Measurements from ENCODE around the gene ADNP. TPM values are rescaled to one million over a fixed set of nuclear protein-coding genes. Genes with fewer than 3 reads are reported as not detected.

Gene ADNP
- total RNA-seq, 1 donor from 2014 or later: 58.3 TPM

GRCh38 chr20:50969912-50970311 is 38.7 kb upstream of the ADNP start:
- no peak for TF ChIP-seq CTCF (IDR thresholded peaks at IDR 0.05)
- no peak for ATAC-seq
- Histone ChIP-seq H3K4me1 (no peaks in the 10 kb centered on the region), H3K4me3 (no peak overlapping the region), H3K27ac (no peak overlapping the region), H3K36me3 (no peaks in the 10 kb centered on the region), H3K9me3 (no peaks in the 10 kb centered on the region), H3K27me3 (ENCODE audit: low read depth) (no peaks in the 10 kb centered on the region)
- intact Hi-C loops (cut with DNase I): no loop called here
- DNase-seq: no peak

- DNase-seq: no peak
- H3K4me3 ChIP-seq: no peak overlapping the region
- intact Hi-C loops (cut with DNase I): no loop called here
Measured at GRCh38 chr20:50969435-50969834, 38.2 kb upstream of the ADNP start.

GRCh38 chr20:50968289-50968688 is 37.1 kb upstream of the ADNP start:
- H3K4me1 ChIP-seq: no peaks in the 10 kb centered on the region
- intact Hi-C loops (cut with DNase I): no loop called here
- no peak for TF ChIP-seq CTCF (IDR thresholded peaks at IDR 0.05)
- no peak for ATAC-seq
- no peaks in the 10 kb centered on the region for H3K9me3 ChIP-seq
- H3K36me3 ChIP-seq: no peaks in the 10 kb centered on the region
- DNase-seq: no peak
- H3K4me3 ChIP-seq: no peak overlapping the region
- H3K27ac ChIP-seq: no peak overlapping the region
- no peaks in the 10 kb centered on the region for H3K27me3 ChIP-seq (ENCODE audit: low read depth)

More at GRCh38 chr20:50969435-50969834, 38.2 kb upstream of the ADNP start:
- Histone ChIP-seq H3K27ac (no peak overlapping the region), H3K27me3 (ENCODE audit: low read depth) (no peaks in the 10 kb centered on the region), H3K4me1 (no peaks in the 10 kb centered on the region), H3K9me3 (no peaks in the 10 kb centered on the region), H3K36me3 (no peaks in the 10 kb centered on the region)
- no peak for ATAC-seq
- TF ChIP-seq CTCF (IDR thresholded peaks at IDR 0.05): no peak

GRCh38 chr20:50967586-50967985 is 36.3 kb upstream of the ADNP start:
- Histone ChIP-seq H3K4me1 (no peaks in the 10 kb centered on the region), H3K27me3 (ENCODE audit: low read depth) (no peaks in the 10 kb centered on the region), H3K9me3 (no peaks in the 10 kb centered on the region), H3K27ac (no peak overlapping the region), H3K36me3 (no peaks in the 10 kb centered on the region), H3K4me3 (no peak overlapping the region)
- intact Hi-C loops (cut with DNase I): no loop called here
- no peak for ATAC-seq
- no peak for TF ChIP-seq CTCF (IDR thresholded peaks at IDR 0.05)
- DNase-seq: no peak

GRCh38 chr20:50959543-50960126 is 28.4 kb upstream of the ADNP start:
- no peak for ATAC-seq
- Histone ChIP-seq H3K27me3 (ENCODE audit: low read depth) (no peaks in the 10 kb centered on the region), H3K9me3 (no peaks in the 10 kb centered on the region), H3K36me3 (peaks cover 15% of the 10 kb centered on the region), H3K4me1 (peaks cover 55% of the 10 kb centered on the region), H3K27ac (peak overlapping the region; percentile 90), H3K4me3 (peak overlapping the region; percentile 93)
- peak; percentile 45 for DNase-seq
- intact Hi-C loops (cut with DNase I): no loop called here
- no peak for TF ChIP-seq CTCF (IDR thresholded peaks at IDR 0.05)
